GM20431 (cell line): Measurements from ENCODE around the gene LKAAEAR1.

ENCODE experiments used
- in situ Hi-C: fragments of 300-500 bp; cut with MseI, MboI; formaldehyde crosslinking; loops from one replicate; pipeline ENCODE4 v1.15.0; 2020; ENCODE audit warnings: low sequenced_read_pairs; ENCODE audit not compliant: unreplicated experiment

Gene LKAAEAR1

DNA sequence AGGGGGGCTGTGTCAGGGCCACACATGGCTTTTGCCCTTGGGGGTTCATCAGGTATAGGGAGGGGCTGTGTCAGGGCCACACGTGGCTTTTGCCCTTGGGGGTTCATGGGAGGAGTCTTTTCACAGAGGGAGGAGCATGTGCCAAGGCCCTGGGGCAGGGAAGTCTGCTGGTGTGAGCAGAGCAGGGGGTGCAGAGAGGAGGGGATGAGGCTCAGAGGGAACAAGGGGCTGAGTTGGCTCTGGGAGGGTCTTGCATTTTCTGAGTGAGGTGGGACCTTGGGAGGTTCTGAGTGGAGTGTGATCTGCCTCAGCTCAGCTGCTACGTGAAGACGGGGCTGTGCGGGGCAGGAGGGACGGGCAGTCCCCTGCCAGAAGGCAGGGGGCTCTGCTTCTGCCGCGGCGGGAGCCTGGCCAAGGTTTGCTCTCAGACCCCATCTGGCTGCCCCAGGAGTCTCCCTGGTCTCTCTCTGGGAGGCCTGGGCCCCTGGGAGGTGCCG lies 28.8 kb downstream of the LKAAEAR1 start:
- in situ Hi-C loops, result no loop called here

GRCh38 chr20:64053841-64054661 lies 30.1 kb downstream of the LKAAEAR1 start:
- in situ Hi-C loops, result no loop called here

DNA sequence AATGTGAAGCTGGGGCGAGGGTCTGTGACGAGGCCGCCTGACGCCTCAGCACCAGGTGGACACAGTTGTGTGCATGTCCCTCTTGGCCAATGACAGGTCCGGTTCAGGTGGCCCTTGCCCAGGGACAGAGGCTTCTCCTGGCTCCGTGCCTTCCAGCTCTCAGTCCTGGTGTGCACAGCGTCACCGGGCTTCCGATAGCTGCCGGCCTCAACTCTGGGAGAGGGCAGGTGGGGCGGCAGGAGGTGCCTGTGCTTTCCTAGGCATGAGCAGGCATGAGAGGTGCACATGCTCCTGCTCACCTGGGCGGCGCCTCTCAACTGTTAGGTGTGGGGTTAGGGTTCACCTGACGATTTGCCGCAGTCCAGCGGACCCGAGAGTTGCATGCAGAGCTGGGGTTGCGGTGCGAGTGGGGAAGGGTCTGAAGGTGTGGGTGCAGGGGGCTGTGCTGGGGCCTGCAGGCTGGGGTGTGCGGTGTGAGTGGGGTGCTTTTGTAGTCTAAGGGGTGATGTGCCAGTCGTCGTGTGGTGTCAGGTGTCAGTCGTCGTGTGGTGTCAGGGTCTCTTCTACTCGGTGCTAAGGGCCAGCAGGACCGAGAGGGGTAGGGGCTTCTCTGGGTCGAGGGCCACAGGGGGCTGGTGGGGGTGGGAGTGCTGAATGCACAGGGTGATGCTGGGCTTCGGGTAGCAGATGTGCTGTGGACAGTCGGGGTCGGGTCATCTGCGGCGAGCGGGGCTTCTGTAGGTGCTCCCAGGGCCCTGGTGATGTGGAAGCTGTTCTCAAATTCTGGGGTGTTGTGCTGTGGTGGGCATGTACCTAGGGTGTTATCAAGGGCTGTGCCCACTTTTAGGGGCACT lies 31.0 kb downstream of the LKAAEAR1 start:
- in situ Hi-C loops, result no loop called here

- in situ Hi-C loops, result no loop called here
Observed at GRCh38 chr20:64052326-64052722, 31.9 kb downstream of the LKAAEAR1 start.

- in situ Hi-C loops, result no loop called here
Observed at GRCh38 chr20:64051561-64052325, 32.5 kb downstream of the LKAAEAR1 start.

DNA sequence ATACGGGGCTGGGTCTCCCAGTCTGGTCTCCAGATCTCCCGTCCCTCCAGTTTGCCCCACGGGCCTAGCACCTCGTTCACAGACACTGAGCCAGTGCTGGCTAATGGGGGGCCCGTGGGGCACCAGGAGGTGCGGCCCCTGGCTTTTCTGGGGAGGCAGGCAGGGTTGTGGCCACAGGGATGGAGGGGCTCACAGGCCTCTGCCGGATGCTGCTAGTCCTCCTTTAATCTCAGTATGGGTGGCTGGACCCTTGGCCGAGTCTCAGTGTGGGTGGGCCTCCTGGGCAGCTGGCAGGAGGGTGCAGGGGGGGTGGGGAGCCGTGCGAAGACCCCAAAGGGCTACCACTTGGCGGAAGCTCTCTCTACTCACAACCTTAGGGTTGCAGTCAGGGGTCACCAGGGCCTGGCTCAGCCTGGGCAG lies 33.2 kb downstream of the LKAAEAR1 start:
- in situ Hi-C loops, result no loop called here

DNA sequence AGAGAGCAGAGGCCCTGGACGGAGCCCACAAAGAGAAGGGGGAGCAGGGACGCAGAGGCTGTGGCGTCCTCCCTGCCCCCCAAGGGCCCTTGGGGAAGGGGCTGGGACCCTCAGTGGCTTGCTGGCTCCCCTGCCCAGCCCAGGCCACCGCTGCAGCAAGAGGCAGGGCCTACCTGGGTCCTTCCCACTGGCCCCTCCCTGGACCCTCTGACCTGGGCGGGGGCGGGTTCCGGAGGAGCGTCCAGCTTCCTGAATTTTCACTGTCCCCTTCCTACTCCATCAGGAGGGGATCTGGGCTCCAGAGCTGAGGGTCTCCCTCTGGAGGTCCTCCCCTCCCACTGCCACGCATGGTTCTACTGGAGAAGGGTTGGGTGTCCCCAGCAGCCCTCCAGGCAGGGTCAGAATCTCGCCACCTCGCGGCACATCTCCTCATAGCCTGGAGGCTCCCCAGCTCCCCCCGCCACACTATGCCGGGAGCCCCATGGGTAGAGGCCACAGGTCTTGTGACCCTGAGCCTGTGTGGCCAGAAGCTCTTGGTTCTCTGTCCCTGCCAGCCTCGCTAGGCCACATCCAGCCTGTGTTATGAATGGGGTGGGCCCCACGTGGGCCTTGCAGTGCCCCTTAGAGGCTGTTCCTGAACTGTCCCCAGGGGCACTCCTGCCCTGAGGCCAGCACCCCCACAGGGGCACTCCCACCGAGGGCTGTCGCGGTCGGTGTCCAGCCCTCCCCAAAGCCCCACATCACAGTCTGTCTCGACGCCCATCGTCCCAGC lies 33.8 kb downstream of the LKAAEAR1 start:
- in situ Hi-C loops, result no loop called here

DNA sequence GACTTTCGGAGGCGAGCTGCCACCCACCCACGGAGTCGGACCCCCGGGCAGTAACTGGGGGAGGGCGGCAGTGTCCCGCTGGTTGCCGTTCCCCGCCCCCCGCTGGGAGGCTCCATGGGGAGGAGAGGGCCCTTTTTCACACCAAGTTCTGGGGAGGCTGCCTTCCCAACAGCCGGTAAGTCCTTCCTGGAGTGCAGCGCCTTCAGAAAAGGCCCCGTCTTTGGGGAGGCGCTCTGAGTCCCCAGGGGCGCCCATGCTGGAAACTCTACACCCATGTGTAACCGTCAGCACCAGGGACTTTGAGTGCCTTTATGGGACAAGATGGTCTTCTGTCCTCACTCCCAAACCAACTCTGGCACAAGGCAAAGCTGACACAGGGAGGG lies 34.3 kb downstream of the LKAAEAR1 start:
- in situ Hi-C loops, result no loop called here

- in situ Hi-C loops, result no loop called here
Observed at GRCh38 chr20:64049060-64049877, 34.9 kb downstream of the LKAAEAR1 start, which contains the start of gene SOX18. TSS of gene SOX18 (minus strand) at chr20:64049639. CDS start at chr20:64049516, 123 bp downstream.

DNA sequence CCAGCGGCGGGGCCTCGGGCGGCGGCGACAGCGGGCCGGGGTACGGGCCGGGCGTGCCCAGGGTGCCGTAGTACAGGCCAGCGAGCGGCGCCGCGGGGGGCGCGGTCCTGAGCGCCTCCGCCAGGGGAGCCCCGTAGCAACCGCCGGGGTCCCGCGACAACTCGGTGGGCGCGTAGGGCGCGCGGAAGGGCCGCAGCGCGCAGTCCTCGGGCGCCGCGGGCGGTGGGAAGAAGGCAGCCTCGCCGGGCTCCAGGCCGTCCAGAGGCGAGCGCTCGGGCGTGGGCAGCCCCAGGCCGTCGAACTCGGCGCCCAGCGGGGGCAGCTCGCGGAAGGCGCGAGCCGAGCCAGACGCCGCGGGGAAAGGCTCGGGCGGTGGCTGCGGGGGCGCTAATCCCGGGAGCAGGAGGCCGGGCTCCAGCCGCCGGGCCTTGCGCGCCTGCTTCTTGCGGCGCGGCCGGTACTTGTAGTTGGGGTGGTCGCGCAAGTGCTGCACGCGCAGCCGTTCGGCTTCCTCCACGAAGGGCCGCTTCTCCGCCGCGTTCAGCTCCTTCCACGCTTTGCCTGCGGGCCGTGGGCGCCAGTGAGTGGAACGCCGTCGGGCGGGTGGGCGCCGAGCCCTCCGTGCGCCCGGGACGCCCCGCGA lies 35.7 kb downstream of the LKAAEAR1 start:
- in situ Hi-C loops, result no loop called here

GRCh38 chr20:64047968-64048401 lies 36.2 kb downstream of the LKAAEAR1 start:
- in situ Hi-C loops, result no loop called here

DNA sequence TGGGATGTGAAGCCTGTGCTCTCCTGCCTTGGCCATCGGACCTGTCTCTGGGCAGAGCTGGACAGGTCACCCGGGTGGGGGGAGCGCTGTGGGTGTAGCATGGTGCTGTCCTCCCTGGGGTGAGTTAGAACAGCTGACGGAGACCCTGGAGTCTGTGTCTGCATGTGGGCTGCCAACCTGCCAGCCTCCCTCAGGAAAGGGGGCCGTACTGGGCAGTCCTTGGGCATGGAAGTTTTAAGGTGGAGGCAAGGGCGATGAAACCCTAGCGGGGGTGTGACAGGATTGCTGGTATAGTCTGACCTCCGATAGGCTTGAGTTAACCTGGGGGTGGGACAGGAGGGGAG lies 37.2 kb downstream of the LKAAEAR1 start:
- in situ Hi-C loops, result no loop called here

GRCh38 chr20:64045346-64046011 lies 38.7 kb downstream of the LKAAEAR1 start:
- in situ Hi-C loops, result no loop called here

GRCh38 chr20:64044484-64045247 lies 39.5 kb downstream of the LKAAEAR1 start:
- in situ Hi-C loops, result no loop called here

- in situ Hi-C loops, result no loop called here
Observed at GRCh38 chr20:64043768-64044167, 40.4 kb downstream of the LKAAEAR1 start.

- in situ Hi-C loops, result no loop called here
Observed at GRCh38 chr20:64042054-64042781, 42.0 kb downstream of the LKAAEAR1 start.

- in situ Hi-C loops, result no loop called here
Observed at GRCh38 chr20:64041781-64042053, 42.5 kb downstream of the LKAAEAR1 start.
